ENCODE results near the gene HCN3. TPM values are rescaled to one million over a fixed set of nuclear protein-coding genes. Genes with fewer than 3 reads are reported as not detected.
"Not testable (repeated sequence)": the region's sequence is repeated elsewhere in the genome, so short reads cannot be mapped to it uniquely, and the experiment has no call there.

The HCN3 gene
- total and polyA plus RNA-seq, 4 experiments from 2014 or later, result 0.10 to 5.3 (median 2.6) TPM

DNA sequence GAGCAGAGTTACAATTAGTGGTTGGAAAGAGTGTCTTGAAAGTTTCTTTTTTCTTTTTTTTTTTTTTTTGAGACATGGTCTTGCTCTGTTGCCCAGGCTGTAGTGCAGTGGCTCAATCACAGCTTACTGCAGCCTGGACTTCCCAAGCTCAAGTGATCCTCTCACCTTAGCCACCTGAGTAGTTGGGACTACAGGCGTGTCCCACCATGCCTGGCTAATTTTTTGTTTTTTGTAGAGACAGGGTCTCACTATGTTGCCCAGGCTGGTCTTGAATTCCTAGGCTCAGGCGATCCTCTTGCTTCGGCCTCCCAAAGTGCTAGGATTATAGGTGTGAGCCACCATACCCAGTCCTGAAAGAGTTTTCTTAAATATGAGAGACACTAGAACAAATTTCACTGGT is 30.5 kb upstream of the HCN3 start:
- intact Hi-C loops (cut with micrococcal nuclease); POLR2A ChIA-PET (ENCODE audit: partially characterized antibody); H3K36me3 ChIP-seq (ENCODE audit: insufficient read depth, low read length); H3K9me3 Mint-ChIP-seq; H3K4me3 ChIP-seq (ENCODE audit: low read length in 2 of 2); H3K27me3 Mint-ChIP-seq; DNase-seq; H3K27me3 ChIP-seq (ENCODE audit: insufficient read depth, low read length); H3K36me3 Mint-ChIP-seq; H3K27ac ChIP-seq (ENCODE audit: low read depth, low read length); H3K9me3 ChIP-seq (ENCODE audit: control insufficient read depth in 1 of 2, low read length in 2 of 2): not testable (repeated sequence)
- peak overlapping the region in 2 of 7 donors; percentile 8 to 99 for H3K27ac Mint-ChIP-seq
- H3K4me1 Mint-ChIP-seq, result peaks cover 7 to 47% (median 27%) of the 10 kb centered on the region in 4 donors
- peak overlapping the region in 2 of 8 donors; percentile 3 to 21 for H3K4me3 Mint-ChIP-seq
- CTCF ChIA-PET (ENCODE audit: partially characterized antibody), result interaction anchor here (0.7 to 3.7 kb wide), 4 partner anchors 52 to 352 kb away, joined by 3 to 13 read pairs (median 4); partner anchors contain the start of genes KRTCAP2 and RUSC1
- peaks cover 30% of the 10 kb centered on the region for H3K4me1 ChIP-seq (ENCODE audit: insufficient read depth, low read length)

GRCh38 chr1:155247667-155248553 is 29.4 kb upstream of the HCN3 start:
- ChIA-PET CTCF (ENCODE audit: partially characterized antibody) (interaction anchor here (0.8 to 6.0 kb wide), 8 partner anchors 12 to 362 kb away, joined by 3 to 143 read pairs (median 6); partner anchors contain the start of genes KRTCAP2, MSTO1, RUSC1 and SCAMP3), POLR2A (ENCODE audit: partially characterized antibody) (interaction anchor here (0.9 to 5.7 kb wide), 3 partner anchors 13 to 29 kb away, joined by 3 to 59 read pairs (median 3); partner anchors contain the start of genes CLK2 and SCAMP3)
- H3K9me3 ChIP-seq (ENCODE audit: control insufficient read depth in 1 of 2, low read length in 2 of 2), result no peaks in the 10 kb centered on the region
- peaks cover 9 to 40% (median 22%) of the 10 kb centered on the region in 4 donors for H3K4me1 Mint-ChIP-seq
- H3K27ac ChIP-seq (ENCODE audit: low read depth, low read length), result no peak overlapping the region
- H3K4me1 ChIP-seq (ENCODE audit: insufficient read depth, low read length), result peaks cover 19% of the 10 kb centered on the region
- H3K4me3 Mint-ChIP-seq, result peak overlapping the region in 1 of 8 donors; percentile 51
- H3K27me3 Mint-ChIP-seq, result peaks cover 3% of the 10 kb centered on the region in 2 donors
- H3K27ac Mint-ChIP-seq, result peak overlapping the region in 1 of 7 donors; percentile 99
- peaks cover 0 to 9% (median 2%) of the 10 kb centered on the region in 8 donors for H3K9me3 Mint-ChIP-seq
- H3K27me3 ChIP-seq (ENCODE audit: insufficient read depth, low read length), result no peaks in the 10 kb centered on the region
- no peak for DNase-seq
- no peaks in the 10 kb centered on the region for H3K36me3 ChIP-seq (ENCODE audit: insufficient read depth, low read length)
- no peak overlapping the region for H3K4me3 ChIP-seq (ENCODE audit: low read length in 2 of 2)
- intact Hi-C loops (cut with micrococcal nuclease), result no loop called here
- peaks cover 0 to 4% of the 10 kb centered on the region in 2 donors for H3K36me3 Mint-ChIP-seq

DNA sequence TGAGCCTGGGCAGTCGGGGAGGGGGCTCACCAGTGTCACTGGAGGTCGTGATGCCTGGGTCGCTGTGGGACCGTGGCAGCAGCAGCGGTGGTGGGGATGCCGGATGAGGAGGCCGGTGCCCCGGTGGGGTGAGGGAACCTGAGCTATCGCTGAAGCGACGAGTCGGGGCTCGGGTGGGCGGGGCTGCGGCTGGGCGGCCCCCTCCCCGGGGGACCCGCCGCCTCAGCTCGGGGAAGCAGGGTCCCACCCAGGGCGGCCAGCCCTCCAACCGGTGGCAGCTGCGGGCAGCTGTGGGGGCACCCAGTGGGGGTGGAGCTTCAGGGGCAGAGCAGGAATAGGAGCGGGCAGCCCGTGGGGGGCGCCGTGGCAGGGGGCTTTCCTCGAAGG is 27.0 kb upstream of the HCN3 start:
- peak in 1 of 5 donors; percentile 23 for DNase-seq

GRCh38 chr1:155250633-155251449 is 26.4 kb upstream of the HCN3 start:
- no peaks in the 10 kb centered on the region for H3K9me3 ChIP-seq (ENCODE audit: control insufficient read depth in 1 of 2, low read length in 2 of 2)
- peak overlapping the region; percentile 35 to 81 (median 55) for H3K4me3 Mint-ChIP-seq
- peak overlapping the region in 1 of 2 donors; percentile 46 for H3K4me3 ChIP-seq (ENCODE audit: low read length in 2 of 2)
- CTCF ChIA-PET (ENCODE audit: partially characterized antibody), result interaction anchor here (0.6 to 6.0 kb wide), 61 partner anchors 9 to 1246 kb away, joined by 3 to 143 read pairs (median 4); partner anchors contain the start of genes ASH1L, CLK2, FDPS and HCN3
- no peaks in the 10 kb centered on the region for H3K27me3 Mint-ChIP-seq
- H3K36me3 ChIP-seq (ENCODE audit: insufficient read depth, low read length), result no peaks in the 10 kb centered on the region
- no peaks in the 10 kb centered on the region for H3K9me3 Mint-ChIP-seq
- peaks cover 21% of the 10 kb centered on the region for H3K4me1 ChIP-seq (ENCODE audit: insufficient read depth, low read length)
- no peaks in the 10 kb centered on the region for H3K27me3 ChIP-seq (ENCODE audit: insufficient read depth, low read length)
- peak overlapping the region; percentile 20 for H3K27ac ChIP-seq (ENCODE audit: low read depth, low read length)
- POLR2A ChIA-PET (ENCODE audit: partially characterized antibody), result interaction anchor here (0.5 to 5.7 kb wide), 15 partner anchors 9 to 343 kb away, joined by 3 to 59 read pairs (median 5); partner anchors contain the start of genes CLK2, FDPS, MTX1 and RUSC1
- H3K36me3 Mint-ChIP-seq, result no peaks in the 10 kb centered on the region
- DNase-seq, result peak; percentile 90 to 94 (median 91)
- H3K27ac Mint-ChIP-seq, result peak overlapping the region in 4 of 7 donors; percentile 54 to 92 (median 70)
- intact Hi-C loops (cut with micrococcal nuclease), result loop anchor here (1.0 to 2.0 kb wide), 4 partner anchors 22 to 478 kb away; partner anchors contain the start of gene CLK2
- peaks cover 12 to 35% (median 20%) of the 10 kb centered on the region in 4 donors for H3K4me1 Mint-ChIP-seq

More for the DNA sequence above, 27.0 kb upstream of the HCN3 start:
- Mint-ChIP-seq H3K27ac (peak overlapping the region in 3 of 7 donors; percentile 41 to 72 (median 72)), H3K27me3 (no peaks in the 10 kb centered on the region), H3K36me3 (no peaks in the 10 kb centered on the region), H3K4me3 (peak overlapping the region; percentile 35 to 81 (median 56)), H3K4me1 (peaks cover 10 to 33% (median 18%) of the 10 kb centered on the region in 4 donors), H3K9me3 (no peaks in the 10 kb centered on the region)
- Histone ChIP-seq H3K27me3 (ENCODE audit: insufficient read depth, low read length) (no peaks in the 10 kb centered on the region), H3K36me3 (ENCODE audit: insufficient read depth, low read length) (no peaks in the 10 kb centered on the region), H3K4me3 (ENCODE audit: low read length in 2 of 2) (peak overlapping the region in 1 of 2 donors; percentile 46), H3K27ac (ENCODE audit: low read depth, low read length) (peak overlapping the region; percentile 20), H3K4me1 (ENCODE audit: insufficient read depth, low read length) (peaks cover 16% of the 10 kb centered on the region), H3K9me3 (ENCODE audit: control insufficient read depth in 1 of 2, low read length in 2 of 2) (no peaks in the 10 kb centered on the region)
- POLR2A ChIA-PET (ENCODE audit: partially characterized antibody), result interaction anchor here (0.5 to 5.7 kb wide), 14 partner anchors 9 to 343 kb away, joined by 3 to 59 read pairs (median 6); partner anchors contain the start of genes CLK2, FDPS, MTX1 and RUSC1
- CTCF ChIA-PET (ENCODE audit: partially characterized antibody), result interaction anchor here (0.8 to 6.0 kb wide), 46 partner anchors 8 to 370 kb away, joined by 3 to 143 read pairs (median 6); partner anchors contain the start of genes CLK2, FDPS, HCN3 and KRTCAP2
- intact Hi-C loops (cut with micrococcal nuclease), result loop anchor here (1.0 to 2.0 kb wide), 4 partner anchors 23 to 479 kb away; partner anchors contain the start of gene CLK2

DNA sequence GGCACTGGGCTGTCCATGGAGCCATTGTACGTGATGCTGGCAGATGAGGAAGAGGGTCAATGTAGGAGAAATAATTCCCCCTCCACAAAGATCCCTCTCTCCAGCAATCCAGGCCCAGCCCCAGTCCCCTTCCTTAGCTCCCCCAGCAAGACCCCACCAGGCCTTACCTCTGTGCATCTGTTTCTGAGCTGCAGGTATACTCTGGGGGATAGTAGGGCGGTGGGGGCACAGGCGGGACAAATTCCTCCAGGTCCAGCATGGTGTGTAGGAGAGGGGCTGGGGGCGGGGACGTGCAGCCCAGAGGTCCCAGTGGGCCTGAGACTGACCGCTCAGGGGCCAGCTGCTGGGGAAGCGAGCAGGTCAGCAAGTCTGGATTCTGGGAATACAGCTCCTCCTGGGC is 25.7 kb upstream of the HCN3 start:
- no peak overlapping the region for H3K27ac Mint-ChIP-seq
- Histone ChIP-seq H3K9me3 (ENCODE audit: control insufficient read depth in 1 of 2, low read length in 2 of 2) (no peaks in the 10 kb centered on the region), H3K36me3 (ENCODE audit: insufficient read depth, low read length) (peaks cover 6% of the 10 kb centered on the region), H3K27me3 (ENCODE audit: insufficient read depth, low read length) (no peaks in the 10 kb centered on the region), H3K4me1 (ENCODE audit: insufficient read depth, low read length) (peaks cover 23% of the 10 kb centered on the region), H3K4me3 (ENCODE audit: low read length in 2 of 2) (no peak overlapping the region), H3K27ac (ENCODE audit: low read depth, low read length) (no peak overlapping the region)
- H3K27me3 Mint-ChIP-seq, result no peaks in the 10 kb centered on the region
- no peak overlapping the region for H3K4me3 Mint-ChIP-seq
- H3K9me3 Mint-ChIP-seq, result no peaks in the 10 kb centered on the region
- DNase-seq, result no peak
- peaks cover 3 to 4% of the 10 kb centered on the region in 2 donors for H3K36me3 Mint-ChIP-seq
- CTCF ChIA-PET (ENCODE audit: partially characterized antibody), result interaction anchor here (0.6 to 6.0 kb wide), 48 partner anchors 8 to 1247 kb away, joined by 3 to 143 read pairs (median 5); partner anchors contain the start of genes ASH1L, CLK2, FDPS and HCN3
- H3K4me1 Mint-ChIP-seq, result peaks cover 15 to 34% (median 24%) of the 10 kb centered on the region in 4 donors
- intact Hi-C loops (cut with micrococcal nuclease), result loop anchor here (2.0 kb wide), 1 partner anchor 477 kb away; no protein-coding TSS in a partner anchor
- POLR2A ChIA-PET (ENCODE audit: partially characterized antibody), result interaction anchor here (1.7 to 5.7 kb wide), 8 partner anchors 9 to 72 kb away, joined by 4 to 59 read pairs (median 10); partner anchors contain the start of genes CLK2, FDPS and SCAMP3

DNA sequence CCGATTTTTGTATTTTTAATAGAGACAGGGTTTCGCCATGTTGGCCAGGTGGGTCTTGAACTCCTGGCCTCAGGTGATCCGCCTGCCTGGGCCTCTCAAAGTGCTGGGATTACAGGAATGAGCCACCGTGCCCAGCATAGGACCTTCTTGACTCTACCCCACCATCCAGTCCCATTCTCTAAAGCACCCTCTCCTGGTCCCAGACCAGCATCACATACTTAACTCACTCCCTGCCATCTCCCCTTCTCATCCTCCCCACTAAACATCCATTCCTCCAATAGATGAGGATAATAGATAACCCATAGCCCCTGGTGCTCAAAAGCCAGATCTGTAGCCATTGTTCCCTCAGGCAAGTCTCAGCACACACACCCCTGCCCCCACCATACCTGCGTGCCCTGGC is 24.1 kb upstream of the HCN3 start:
- no peak overlapping the region for H3K4me3 ChIP-seq (ENCODE audit: low read length in 2 of 2)
- peak overlapping the region in 3 of 7 donors; percentile 19 to 88 (median 79) for H3K27ac Mint-ChIP-seq

More for the DNA sequence above, 24.1 kb upstream of the HCN3 start:
- POLR2A ChIA-PET (ENCODE audit: partially characterized antibody), result interaction anchor here (0.7 to 5.7 kb wide), 4 partner anchors 7 to 70 kb away, joined by 3 to 59 read pairs (median 4); partner anchors contain the start of genes SCAMP3 and THBS3
- peaks cover 23% of the 10 kb centered on the region for H3K4me1 ChIP-seq (ENCODE audit: insufficient read depth, low read length)
- peaks cover 15 to 16% of the 10 kb centered on the region in 2 donors for H3K36me3 Mint-ChIP-seq
- intact Hi-C loops (cut with micrococcal nuclease), result no loop called here
- H3K4me3 Mint-ChIP-seq, result peak overlapping the region in 6 of 8 donors; percentile 46 to 83 (median 66)
- H3K36me3 ChIP-seq (ENCODE audit: insufficient read depth, low read length), result peaks cover 16% of the 10 kb centered on the region
- no peak overlapping the region for H3K27ac ChIP-seq (ENCODE audit: low read depth, low read length)
- CTCF ChIA-PET (ENCODE audit: partially characterized antibody), result interaction anchor here (4.2 to 6.0 kb wide), 3 partner anchors 7 to 69 kb away, joined by 53 to 143 read pairs (median 77); partner anchors contain the start of genes RUSC1 and SCAMP3
- no peaks in the 10 kb centered on the region for H3K9me3 ChIP-seq (ENCODE audit: control insufficient read depth in 1 of 2, low read length in 2 of 2)
- H3K27me3 Mint-ChIP-seq, result no peaks in the 10 kb centered on the region
- H3K27me3 ChIP-seq (ENCODE audit: insufficient read depth, low read length), result no peaks in the 10 kb centered on the region
- H3K4me1 Mint-ChIP-seq, result peaks cover 18 to 45% (median 28%) of the 10 kb centered on the region in 4 donors
- no peak for DNase-seq
- no peaks in the 10 kb centered on the region for H3K9me3 Mint-ChIP-seq

Measured in CD4-positive, alpha-beta memory T cell (primary cell).